GM19455 (cell line): ENCODE results near the gene SLC9A8.
"Not testable (repeated sequence)": the region's sequence is repeated elsewhere in the genome, so short reads cannot be mapped to it uniquely, and the experiment has no call there.

Source experiments
- ATAC-seq: cut with Tn5 transposase; IDR thresholded peaks from one replicate; pipeline ENCODE4 v1.9.1; 2021; ENCODE audit not compliant: unreplicated experiment

The SLC9A8 gene

GRCh38 chr20:49846206-49846807 is 33.7 kb downstream of the SLC9A8 start:
- no peak for ATAC-seq

GRCh38 chr20:49850463-49851230 is 38.0 kb downstream of the SLC9A8 start:
- ATAC-seq = no peak

- no peak for ATAC-seq
Observed at GRCh38 chr20:49851231-49851705, 38.6 kb downstream of the SLC9A8 start.

DNA sequence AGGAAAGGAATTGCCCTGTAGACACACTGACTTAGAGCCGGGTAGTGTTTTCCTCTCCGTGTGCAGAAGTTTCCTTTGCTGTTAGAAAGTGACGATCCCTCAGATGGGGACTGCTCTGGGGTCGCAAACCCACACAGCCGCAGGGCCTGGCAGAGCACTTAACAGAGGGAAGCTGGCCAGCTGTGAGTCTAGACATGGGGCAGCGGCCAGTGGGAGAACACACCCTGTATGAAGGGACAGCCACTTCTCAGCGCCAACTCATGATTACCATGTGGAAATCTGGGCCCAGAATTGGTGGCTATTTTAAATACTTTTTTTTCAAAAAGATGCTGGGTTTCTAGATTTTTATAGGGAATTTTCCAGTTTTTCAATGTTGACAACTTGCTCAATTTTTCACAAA is 39.4 kb downstream of the SLC9A8 start:
- no peak for ATAC-seq

DNA sequence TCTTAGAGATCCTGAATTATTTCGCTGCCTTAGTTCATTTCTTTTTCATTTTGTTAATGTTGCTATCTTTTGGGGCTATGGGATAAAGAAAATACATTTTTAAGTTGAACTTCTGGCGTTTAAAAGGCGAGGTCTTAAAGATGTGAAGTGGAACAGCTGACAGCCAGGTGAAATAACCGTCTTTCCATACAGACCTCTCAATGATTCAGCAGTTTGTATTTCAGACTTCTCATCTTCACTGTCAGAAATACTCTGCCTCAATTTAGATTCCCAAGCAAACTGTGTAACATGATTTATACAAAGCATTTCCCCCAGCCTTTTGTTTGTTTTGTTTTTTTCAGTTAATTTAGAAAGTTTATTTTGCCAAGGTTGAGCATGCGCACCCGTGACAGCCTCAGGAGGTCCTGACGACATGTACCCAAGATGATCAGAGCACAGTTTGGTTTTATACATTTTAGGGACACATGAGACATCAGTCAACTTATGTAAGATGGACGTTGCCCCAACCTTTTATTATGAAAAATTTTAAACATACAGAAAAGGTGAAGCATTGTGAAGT is 40.0 kb downstream of the SLC9A8 start:
- no peak for ATAC-seq

DNA sequence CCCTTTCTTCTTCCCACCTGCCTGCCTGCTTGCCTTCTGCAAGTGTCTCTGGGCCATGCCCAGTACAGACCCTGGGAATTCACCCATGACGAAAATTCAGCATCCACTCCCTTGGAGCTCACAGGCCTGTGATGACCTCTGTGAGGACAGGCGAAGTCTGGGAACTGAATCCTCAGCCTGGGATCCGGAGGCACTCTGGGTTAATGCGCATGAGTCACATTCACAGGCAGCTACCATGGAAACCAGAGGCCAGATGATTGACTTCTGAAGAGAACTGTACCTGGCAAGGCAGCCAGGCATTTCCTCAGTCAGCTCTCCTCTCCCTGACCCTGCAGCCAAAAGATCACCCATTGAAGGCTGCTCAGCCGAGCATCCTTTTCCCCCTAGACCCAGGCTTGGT is 41.0 kb downstream of the SLC9A8 start:
- ATAC-seq = no peak

- ATAC-seq = no peak
Observed at GRCh38 chr20:49854190-49854875, 41.7 kb downstream of the SLC9A8 start.

- no peak for ATAC-seq
Observed at GRCh38 chr20:49856904-49857303, 44.3 kb downstream of the SLC9A8 start.

DNA sequence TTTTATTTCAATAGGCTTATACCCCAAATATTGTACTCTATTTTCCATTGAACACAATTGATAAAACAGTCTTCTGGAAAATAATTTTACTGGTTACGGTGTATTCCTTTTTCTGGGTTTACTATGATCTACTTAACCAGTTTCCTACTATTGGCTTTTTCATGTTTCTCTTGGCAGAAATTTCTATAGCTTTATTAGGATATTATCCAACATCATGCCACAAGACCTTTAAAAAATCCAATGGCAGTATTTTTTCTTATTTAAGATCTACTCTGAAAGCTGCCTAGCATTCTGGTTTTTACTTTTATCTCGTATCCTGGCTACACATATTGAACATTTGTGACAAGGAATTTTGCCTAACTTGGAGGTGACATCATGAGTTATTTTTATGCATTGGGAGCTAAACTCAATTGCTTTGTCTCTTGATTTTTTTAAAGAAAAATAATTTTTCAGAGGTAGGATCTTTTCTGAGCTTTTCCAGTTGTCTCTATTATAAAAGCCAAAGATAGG is 45.5 kb downstream of the SLC9A8 start:
- ATAC-seq = no peak

- no peak for ATAC-seq
Observed at GRCh38 chr20:49859011-49859410, 46.4 kb downstream of the SLC9A8 start.

DNA sequence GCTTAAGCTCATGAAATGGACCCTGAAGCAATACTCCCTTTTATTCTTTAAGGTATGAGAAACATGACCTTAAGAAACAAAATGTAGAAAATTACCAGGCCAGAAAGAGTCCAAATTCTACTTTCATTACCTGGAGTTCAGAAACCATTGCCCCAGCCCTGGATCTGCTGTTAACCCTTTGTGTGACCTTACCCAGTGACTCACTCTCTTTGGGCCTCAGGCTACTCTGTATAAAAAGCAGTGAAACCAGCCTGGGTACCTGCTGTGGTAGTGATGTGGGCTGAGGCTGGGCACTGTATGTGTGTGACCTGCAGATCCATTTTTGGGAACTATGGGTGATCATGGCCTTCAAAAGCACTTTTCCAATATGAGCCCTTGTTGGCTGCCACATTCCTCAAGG is 47.2 kb downstream of the SLC9A8 start:
- no peak for ATAC-seq

- not testable (repeated sequence) for ATAC-seq
Observed at GRCh38 chr20:49861232-49861631, 48.6 kb downstream of the SLC9A8 start.

DNA sequence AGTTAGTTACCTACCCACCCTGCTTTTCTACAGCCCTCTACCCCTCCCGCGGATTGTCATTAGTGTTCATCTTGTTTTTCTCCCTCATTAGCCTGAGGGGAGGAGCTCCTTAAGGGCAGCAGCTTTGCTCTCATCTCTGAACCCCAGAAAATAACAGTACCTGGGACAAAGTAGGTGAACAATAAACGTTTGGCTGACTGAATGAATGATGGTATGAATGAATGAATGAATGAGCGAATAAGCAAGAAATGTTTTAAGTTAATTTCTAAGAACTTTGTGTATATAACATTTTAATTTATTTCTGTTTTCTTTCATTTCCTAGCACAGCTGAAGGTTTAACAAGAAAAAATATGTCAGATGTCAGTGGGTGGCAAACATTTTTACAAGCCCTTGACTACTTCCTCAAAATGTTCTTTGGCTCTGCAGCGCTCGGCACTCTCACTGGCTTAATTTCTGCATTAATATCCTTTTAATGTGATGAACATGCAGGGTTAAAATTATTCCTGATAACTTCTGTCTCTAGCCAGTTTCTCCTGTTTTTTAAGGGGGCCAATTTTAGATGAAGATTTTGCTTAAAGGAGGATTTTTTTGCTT is 50.1 kb downstream of the SLC9A8 start:
- ATAC-seq = no peak

DNA sequence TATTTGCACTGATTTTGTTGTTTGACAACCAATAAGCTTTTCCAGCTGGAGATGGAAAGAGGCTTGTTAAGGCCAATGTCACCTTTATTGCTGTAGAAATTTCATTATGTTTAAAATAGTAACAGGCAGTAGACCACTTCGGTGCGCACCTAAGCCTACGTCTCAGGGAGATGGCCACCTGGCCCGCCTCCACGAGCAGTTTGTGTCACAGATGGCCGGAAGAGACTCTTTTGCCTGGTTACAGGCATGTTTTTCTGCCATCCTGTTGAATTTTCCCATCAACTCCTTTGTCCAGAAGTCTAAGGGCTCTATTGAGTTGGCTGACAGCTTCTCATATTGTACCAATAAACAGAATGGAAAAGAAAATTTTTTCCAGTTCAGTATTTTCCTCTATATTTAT is 51.0 kb downstream of the SLC9A8 start:
- no peak for ATAC-seq

GRCh38 chr20:49865559-49865958 is 52.9 kb downstream of the SLC9A8 start:
- no peak for ATAC-seq

- no peak for ATAC-seq
Observed at GRCh38 chr20:49866051-49866450, 53.4 kb downstream of the SLC9A8 start.

DNA sequence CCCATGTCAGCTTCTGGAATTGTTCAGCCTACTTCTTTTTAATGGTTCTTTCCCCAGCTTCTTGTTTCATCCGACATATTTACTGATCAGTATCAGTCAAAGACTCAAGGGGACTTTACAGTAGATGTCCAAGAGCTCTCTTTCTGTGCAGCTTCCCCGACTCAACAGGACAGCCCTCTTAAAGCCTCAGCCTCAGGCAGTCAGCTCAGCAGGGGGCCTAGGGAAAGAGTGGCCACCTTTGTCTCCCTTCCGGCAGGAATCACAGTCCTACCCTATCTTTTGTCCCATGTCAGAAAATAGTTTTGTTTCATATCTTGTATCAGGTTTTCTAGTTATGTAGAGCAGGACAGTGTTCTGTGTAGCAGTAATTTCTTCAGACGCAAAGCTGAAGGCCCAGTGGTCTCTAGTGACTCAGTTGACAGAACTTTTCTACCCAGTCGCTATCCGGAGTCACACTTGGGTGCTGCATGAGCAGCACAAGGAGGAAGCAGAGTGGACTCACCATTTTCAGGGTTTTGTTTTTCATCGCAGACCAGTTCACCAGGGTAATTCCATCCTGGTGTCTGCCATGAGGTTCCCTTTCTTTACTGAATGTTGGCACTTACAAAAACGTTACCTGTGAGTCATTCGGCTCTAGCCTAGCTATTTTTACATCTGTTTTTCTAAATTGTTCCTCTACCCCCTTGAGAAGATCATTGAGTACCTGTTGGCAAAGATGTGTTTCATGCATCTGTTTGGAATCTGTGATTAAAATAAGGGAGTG is 55.0 kb downstream of the SLC9A8 start:
- no peak for ATAC-seq

- no peak for ATAC-seq
Observed at GRCh38 chr20:49868538-49868937, 55.9 kb downstream of the SLC9A8 start.

DNA sequence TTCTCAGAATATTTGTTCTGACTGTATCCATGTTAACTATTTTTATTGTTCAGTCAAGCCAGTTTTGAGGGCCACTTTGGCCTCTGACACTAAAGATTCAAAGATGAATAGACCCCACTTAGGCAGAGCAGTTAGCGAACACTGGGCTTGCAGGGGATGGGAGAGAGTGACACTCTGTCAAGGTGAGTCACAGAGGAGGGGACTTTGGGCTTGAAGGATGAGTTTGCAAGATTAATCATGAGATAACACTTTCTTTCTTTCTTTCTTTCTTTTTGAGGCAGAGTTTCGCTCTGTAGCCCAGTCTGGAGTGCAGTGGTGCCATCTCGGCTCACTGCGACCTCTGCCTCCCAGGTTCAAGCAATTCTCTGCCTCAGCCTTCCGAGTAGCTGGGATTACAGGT is 56.3 kb downstream of the SLC9A8 start:
- ATAC-seq = no peak

- ATAC-seq = no peak
Observed at GRCh38 chr20:49870261-49870660, 57.6 kb downstream of the SLC9A8 start.
